HepG2 (cell line): ENCODE data around the gene GLIS2. TPM values are rescaled to one million over a fixed set of nuclear protein-coding genes. Genes with fewer than 3 reads are reported as not detected.

Experiments
- EP300 ChIP-seq, 3 experiments: sonication (generic) in 1 of 3; formaldehyde crosslinking in 1 of 3; IDR thresholded peaks; 2 replicates each; pipeline versions ENCODE4 v1.5.1 to v1.6.1; 2011 to 2020; ENCODE audit warnings: low read depth in 2 of 3, low read length in 2 of 3, borderline replicate concordance in 1 of 3, improper control_type of control experiment in 1 of 3, mild to moderate bottlenecking in 1 of 3, missing genetic modification reagents in 1 of 3, moderate library complexity in 1 of 3
- FOXP1 ChIP-seq, 2 experiments: fragments of 450-650 bp in 1 of 2; IDR thresholded peaks; 2 replicates each; pipeline ENCODE4 v1.6.1; 2017 to 2018; ENCODE audit warnings: antibody characterized with exemption in 1 of 2
- HDAC1 ChIP-seq: sonication (generic); formaldehyde crosslinking; IDR thresholded peaks from 2 replicates; pipeline ENCODE4 v1.5.1; 2020; ENCODE audit warnings: mild to moderate bottlenecking, missing genetic modification reagents
- KMT2B ChIP-seq: IDR thresholded peaks from 2 replicates; pipeline ENCODE4 v1.6.1; 2016; ENCODE audit warnings: missing genetic modification reagents, missing compliant biosample characterization
- SALL1 ChIP-seq: sonication (generic); formaldehyde crosslinking; IDR thresholded peaks from 2 replicates; pipeline ENCODE4 v1.8.0; 2022; ENCODE audit warnings: mild to moderate bottlenecking, missing genetic modification reagents
- TEAD3 ChIP-seq: optimal IDR thresholded peaks from 2 replicates; pipeline ENCODE3; 2016; ENCODE audit warnings: borderline replicate concordance
- TOPORS ChIP-seq: sonication (generic); formaldehyde crosslinking; IDR thresholded peaks from 2 replicates; pipeline ENCODE4 v1.8.0; 2023; ENCODE audit warnings: mild to moderate bottlenecking, missing genetic modification reagents
- ZNF33B ChIP-seq: sonication (generic); formaldehyde crosslinking; IDR thresholded peaks from 2 replicates; pipeline ENCODE4 v1.5.1; 2020; ENCODE audit warnings: mild to moderate bottlenecking, missing genetic modification reagents
- polyA plus RNA-seq, 8 experiments: library from polyadenylated mRNA; depleted of rRNA in 3 of 8; stranded (reverse) in 7 of 8; unstranded in 1 of 8; fragments of >200 nt; fragmentation: Illumina TruSeq in 4 of 8; extraction: Trizol in 4 of 8; gene quantifications; 2 replicates each; pipeline versions ENCODE4 v1.2.1 to v1.2.3, GENCODE V29; 2011 to 2016; ENCODE audit warnings: low read depth in 4 of 8, missing spikeins in 1 of 8, mixed read lengths in 1 of 8; ENCODE audit not compliant: insufficient read depth in 1 of 8
- total RNA-seq, 5 experiments: library from RNA; depleted of rRNA; stranded (reverse); fragments of >200 nt; fragmentation: Illumina TruSeq; extraction: Trizol; gene quantifications; 2 replicates each; pipeline ENCODE4 v1.2.3, GENCODE V29; 2016; ENCODE audit warnings: low read depth in 1 of 5
- TF ChIP-seq, protein P1 (sequence below): sonication (generic); formaldehyde crosslinking; IDR thresholded peaks from 2 replicates; pipeline ENCODE4 v1.4.0; 2020; ENCODE audit warnings: missing genetic modification reagents, mild to moderate bottlenecking, borderline replicate concordance
- TF ChIP-seq, protein P2 (sequence below): sonication (generic); formaldehyde crosslinking; IDR thresholded peaks from 2 replicates; pipeline ENCODE4 v1.4.0; 2020; ENCODE audit warnings: missing genetic modification reagents
- TF ChIP-seq, protein P3 (sequence below): sonication (generic); formaldehyde crosslinking; IDR thresholded peaks from 2 replicates; pipeline ENCODE4 v1.4.0; 2020; ENCODE audit warnings: missing genetic modification reagents; ENCODE audit errors: not compliant biosample characterization
- TF ChIP-seq, protein P4 (sequence below): sonication (generic); formaldehyde crosslinking; IDR thresholded peaks from 2 replicates; pipeline ENCODE4 v1.8.1; 2023; ENCODE audit warnings: missing genetic modification reagents, mild to moderate bottlenecking, borderline replicate concordance
- TF ChIP-seq, protein P5 (sequence below): IDR thresholded peaks from 2 replicates; pipeline ENCODE4 v1.6.1; 2012; ENCODE audit warnings: low read depth, low read length, improper control_type of control experiment
- TF ChIP-seq, protein P6 (sequence below): fragments of 450-650 bp; IDR thresholded peaks from 2 replicates; pipeline ENCODE4 v1.6.1; 2017
- TF ChIP-seq, protein P7 (sequence below): sonication (generic); formaldehyde crosslinking; IDR thresholded peaks from 2 replicates; pipeline ENCODE4 v1.5.0; 2020; ENCODE audit warnings: missing genetic modification reagents, mild to moderate bottlenecking, borderline replicate concordance

The GLIS2 gene
- total and polyA plus RNA-seq, 2 of the 13 experiments (the other 11 are each of a cell fraction or from before 2014, with no cell fraction given): 0.28 to 0.29 TPM

DNA sequence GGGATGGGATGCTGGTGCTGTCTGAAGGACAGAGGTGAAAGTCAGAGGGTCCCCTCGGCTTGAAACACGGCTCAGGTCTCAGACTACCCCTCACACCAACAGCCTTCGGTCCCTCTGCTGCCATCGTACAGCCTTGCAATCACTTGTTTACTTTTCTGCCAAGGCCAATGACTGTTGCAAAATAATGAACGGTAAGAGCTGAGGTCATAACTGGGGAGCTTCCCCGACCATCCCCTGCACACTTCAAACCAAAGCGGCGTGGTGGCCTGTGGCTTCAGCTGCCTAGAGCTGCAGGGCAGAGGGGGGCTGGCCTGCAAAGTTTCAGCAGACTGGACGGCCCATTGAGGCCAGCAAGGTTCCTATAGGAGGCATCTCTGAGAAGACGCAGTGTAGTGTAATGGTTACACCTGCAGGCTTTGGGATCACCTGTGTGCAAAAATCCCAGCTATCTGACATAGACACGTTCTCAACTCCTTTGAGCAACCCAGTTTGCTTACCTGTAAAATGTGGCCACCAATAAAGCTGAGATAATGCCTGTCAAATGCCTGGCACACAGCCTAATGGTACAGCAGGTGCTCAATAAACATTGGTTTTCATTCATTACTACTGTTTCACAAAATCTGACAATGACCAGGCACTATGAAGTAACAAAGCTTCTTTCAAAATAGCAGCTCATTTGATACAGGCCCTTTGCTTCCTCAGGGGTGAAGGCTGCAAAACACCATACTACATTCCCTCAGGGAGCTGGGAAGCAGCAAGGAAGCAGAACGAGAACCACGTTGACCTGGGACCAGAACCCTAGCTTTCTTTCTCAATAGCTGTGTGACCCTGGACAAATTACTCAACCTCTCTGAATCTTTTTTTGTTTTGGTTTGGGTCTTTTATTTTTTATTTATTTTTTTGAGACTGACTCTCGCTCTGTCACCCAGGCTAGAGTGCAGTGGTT is 30.2 kb downstream of the GLIS2 start (continued):
- TF ChIP-seq, protein P1, sequence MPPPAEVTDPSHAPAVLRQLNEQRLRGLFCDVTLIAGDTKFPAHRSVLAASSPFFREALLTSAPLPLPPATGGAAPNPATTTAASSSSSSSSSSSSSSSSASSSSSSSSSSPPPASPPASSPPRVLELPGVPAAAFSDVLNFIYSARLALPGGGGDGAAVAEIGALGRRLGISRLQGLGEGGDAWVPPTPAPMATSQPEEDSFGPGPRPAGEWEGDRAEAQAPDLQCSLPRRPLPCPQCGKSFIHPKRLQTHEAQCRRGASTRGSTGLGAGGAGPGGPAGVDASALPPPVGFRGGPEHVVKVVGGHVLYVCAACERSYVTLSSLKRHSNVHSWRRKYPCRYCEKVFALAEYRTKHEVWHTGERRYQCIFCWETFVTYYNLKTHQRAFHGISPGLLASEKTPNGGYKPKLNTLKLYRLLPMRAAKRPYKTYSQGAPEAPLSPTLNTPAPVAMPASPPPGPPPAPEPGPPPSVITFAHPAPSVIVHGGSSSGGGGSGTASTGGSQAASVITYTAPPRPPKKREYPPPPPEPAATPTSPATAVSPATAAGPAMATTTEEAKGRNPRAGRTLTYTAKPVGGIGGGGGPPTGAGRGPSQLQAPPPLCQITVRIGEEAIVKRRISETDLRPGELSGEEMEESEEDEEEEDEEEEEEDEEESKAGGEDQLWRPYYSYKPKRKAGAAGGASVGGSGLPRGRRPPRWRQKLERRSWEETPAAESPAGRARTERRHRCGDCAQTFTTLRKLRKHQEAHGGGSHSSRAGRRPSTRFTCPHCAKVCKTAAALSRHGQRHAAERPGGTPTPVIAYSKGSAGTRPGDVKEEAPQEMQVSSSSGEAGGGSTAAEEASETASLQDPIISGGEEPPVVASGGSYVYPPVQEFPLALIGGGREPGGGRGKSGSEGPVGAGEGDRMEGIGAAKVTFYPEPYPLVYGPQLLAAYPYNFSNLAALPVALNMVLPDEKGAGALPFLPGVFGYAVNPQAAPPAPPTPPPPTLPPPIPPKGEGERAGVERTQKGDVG (CRISPR knock-in tag): 0 out of 2 replicates have a peak, but pooled peaks have one; percentile 22
- TF ChIP-seq HDAC1 (CRISPR knock-in tag) (peak; percentile 93), ZNF33B (no peak), EP300 (IDR thresholded peaks at IDR 0.05; ENCODE audit: low read depth in 2 of 2, low read length in 2 of 2) (peak; percentile 78; a peak in 3 of 4 replicates), EP300 (CRISPR knock-in tag; IDR thresholded peaks at IDR 0.05; ENCODE audit: borderline replicate concordance) (peak; percentile 71; the same call in 1 of the 2 replicates), TEAD3 (CRISPR knock-in tag) (peak; percentile 72), SALL1 (CRISPR knock-in tag) (peak; percentile 94), TOPORS (CRISPR knock-in tag) (peak; percentile 65; the same call in 1 of the 2 replicates), KMT2B (CRISPR knock-in tag) (peak; percentile 45; the same call in 1 of the 2 replicates), FOXP1 (IDR thresholded peaks at IDR 0.05) (no peak), FOXP1 (CRISPR knock-in tag; IDR thresholded peaks at IDR 0.05) (peak; percentile 86)
- TF ChIP-seq, protein P2, sequence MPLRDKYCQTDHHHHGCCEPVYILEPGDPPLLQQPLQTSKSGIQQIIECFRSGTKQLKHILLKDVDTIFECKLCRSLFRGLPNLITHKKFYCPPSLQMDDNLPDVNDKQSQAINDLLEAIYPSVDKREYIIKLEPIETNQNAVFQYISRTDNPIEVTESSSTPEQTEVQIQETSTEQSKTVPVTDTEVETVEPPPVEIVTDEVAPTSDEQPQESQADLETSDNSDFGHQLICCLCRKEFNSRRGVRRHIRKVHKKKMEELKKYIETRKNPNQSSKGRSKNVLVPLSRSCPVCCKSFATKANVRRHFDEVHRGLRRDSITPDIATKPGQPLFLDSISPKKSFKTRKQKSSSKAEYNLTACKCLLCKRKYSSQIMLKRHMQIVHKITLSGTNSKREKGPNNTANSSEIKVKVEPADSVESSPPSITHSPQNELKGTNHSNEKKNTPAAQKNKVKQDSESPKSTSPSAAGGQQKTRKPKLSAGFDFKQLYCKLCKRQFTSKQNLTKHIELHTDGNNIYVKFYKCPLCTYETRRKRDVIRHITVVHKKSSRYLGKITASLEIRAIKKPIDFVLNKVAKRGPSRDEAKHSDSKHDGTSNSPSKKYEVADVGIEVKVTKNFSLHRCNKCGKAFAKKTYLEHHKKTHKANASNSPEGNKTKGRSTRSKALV (CRISPR knock-in tag): no peak
- TF ChIP-seq, protein P3, sequence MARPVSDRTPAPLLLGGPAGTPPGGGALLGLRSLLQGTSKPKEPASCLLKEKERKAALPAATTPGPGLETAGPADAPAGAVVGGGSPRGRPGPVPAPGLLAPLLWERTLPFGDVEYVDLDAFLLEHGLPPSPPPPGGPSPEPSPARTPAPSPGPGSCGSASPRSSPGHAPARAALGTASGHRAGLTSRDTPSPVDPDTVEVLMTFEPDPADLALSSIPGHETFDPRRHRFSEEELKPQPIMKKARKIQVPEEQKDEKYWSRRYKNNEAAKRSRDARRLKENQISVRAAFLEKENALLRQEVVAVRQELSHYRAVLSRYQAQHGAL (CRISPR knock-in tag): no peak
- TF ChIP-seq, protein P4, sequence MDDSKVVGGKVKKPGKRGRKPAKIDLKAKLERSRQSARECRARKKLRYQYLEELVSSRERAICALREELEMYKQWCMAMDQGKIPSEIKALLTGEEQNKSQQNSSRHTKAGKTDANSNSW (CRISPR knock-in tag): no peak; the same call in 1 of the 2 replicates
- TF ChIP-seq, protein P5, sequence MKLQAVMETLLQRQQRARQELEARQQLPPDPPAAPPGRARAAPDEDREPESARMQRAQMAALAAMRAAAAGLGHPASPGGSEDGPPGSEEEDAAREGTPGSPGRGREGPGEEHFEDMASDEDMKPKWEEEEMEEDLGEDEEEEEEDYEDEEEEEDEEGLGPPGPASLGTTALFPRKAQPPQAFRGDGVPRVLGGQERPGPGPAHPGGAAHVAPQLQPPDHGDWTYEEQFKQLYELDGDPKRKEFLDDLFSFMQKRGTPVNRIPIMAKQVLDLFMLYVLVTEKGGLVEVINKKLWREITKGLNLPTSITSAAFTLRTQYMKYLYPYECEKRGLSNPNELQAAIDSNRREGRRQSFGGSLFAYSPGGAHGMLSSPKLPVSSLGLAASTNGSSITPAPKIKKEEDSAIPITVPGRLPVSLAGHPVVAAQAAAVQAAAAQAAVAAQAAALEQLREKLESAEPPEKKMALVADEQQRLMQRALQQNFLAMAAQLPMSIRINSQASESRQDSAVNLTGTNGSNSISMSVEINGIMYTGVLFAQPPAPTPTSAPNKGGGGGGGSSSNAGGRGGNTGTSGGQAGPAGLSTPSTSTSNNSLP: peak; percentile 57; the same call in 1 of the 2 replicates
- TF ChIP-seq, protein P6, sequence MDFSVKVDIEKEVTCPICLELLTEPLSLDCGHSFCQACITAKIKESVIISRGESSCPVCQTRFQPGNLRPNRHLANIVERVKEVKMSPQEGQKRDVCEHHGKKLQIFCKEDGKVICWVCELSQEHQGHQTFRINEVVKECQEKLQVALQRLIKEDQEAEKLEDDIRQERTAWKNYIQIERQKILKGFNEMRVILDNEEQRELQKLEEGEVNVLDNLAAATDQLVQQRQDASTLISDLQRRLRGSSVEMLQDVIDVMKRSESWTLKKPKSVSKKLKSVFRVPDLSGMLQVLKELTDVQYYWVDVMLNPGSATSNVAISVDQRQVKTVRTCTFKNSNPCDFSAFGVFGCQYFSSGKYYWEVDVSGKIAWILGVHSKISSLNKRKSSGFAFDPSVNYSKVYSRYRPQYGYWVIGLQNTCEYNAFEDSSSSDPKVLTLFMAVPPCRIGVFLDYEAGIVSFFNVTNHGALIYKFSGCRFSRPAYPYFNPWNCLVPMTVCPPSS: no peak
- TF ChIP-seq, protein P7, sequence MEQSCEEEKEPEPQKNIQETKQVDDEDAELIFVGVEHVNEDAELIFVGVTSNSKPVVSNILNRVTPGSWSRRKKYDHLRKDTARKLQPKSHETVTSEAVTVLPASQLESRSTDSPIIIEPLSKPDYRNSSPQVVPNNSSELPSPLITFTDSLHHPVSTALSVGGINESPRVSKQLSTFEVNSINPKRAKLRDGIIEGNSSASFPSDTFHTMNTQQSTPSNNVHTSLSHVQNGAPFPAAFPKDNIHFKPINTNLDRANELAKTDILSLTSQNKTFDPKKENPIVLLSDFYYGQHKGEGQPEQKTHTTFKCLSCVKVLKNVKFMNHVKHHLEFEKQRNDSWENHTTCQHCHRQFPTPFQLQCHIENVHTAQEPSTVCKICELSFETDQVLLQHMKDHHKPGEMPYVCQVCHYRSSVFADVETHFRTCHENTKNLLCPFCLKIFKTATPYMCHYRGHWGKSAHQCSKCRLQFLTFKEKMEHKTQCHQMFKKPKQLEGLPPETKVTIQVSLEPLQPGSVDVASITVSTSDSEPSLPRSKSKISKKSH (CRISPR knock-in tag): no peak
